ENCODE results near the gene MAML2.

Gene MAML2

DNA sequence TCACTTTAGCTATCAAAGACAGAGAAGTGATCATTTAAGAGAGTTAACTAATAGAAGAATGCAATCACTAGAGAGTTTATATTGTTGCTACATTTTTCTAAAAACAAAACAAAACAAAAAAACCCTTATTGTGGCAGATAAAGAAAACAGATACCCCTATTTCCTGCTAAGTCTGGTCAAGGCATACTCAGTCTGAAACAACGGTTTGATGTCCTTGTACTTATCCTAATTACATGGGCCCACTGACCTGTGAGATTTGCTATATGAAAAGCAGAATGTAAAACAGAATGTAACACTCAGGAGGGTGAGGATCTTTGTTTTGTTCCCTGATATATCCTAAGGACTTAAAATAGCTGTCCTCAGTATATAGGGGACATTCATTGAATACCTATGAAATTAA is 24.6 kb downstream of the MAML2 start:
- no peak for DNase-seq (ENCODE audit: low read depth, low spot score)

DNA sequence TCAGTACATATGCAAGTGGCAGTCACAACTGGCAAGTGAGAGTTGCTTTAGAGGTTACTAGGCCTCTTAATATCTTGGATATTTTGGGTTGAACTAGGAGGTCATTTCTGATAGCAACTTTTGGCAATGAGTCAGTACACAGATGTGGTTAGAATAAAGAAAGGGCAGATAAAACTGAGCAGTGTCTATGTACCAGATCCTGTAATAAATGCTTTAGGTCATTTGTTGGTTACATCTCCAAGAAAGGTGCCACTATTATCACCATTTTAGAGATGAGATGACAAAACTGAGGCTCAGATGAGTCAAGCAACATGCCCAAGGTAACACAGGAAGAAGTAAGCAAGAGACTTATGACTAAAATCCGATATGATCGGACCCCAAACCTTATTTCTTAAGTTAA is 25.0 kb downstream of the MAML2 start:
- no peak for DNase-seq (ENCODE audit: low read depth, low spot score)

- no peak for DNase-seq (ENCODE audit: low read depth, low spot score)
Measured at GRCh38 chr11:96317571-96317970, 25.4 kb downstream of the MAML2 start.

DNA sequence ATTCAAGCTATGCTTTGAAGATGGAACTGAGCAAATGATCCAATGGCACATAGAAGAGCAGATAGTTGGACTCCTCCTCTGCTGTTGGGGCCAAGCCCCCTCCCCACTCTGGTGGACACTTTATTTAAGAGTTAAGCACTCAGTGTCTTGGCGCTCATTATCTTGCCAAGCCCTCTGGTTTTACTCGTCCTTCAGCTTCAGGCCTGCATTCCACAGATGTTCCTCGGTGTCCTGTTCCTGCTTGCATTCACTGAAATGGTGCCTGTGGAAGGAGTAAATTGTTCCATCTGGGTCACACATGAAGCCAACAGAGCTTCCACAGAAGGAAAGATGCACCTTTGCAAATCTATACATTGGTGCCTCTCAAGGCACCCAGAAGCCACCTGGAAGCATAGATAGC is 26.1 kb downstream of the MAML2 start:
- no peak for DNase-seq (ENCODE audit: low read depth, low spot score)

DNA sequence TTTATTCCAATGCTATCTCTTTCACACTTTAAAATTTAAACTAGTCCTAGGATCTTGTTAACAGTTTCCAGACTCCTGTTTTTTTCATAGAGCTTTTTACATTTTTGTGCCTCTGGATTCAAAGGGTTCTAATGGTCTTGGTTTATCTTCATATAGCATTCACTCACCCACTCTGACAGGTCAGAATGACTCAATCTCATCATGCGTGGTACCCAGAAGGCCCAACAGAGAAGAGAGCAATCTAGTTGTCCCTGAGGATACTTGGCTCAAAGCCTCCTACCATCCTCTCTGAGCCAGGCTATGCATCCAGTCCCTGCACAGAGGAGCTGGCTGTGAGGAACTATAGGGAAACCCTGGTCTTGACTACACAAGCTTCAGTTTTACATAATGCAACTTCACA is 27.5 kb downstream of the MAML2 start:
- DNase-seq (ENCODE audit: low read depth, low spot score), result no peak

- no peak for DNase-seq (ENCODE audit: low read depth, low spot score)
Measured at GRCh38 chr11:96314326-96315020, 28.5 kb downstream of the MAML2 start.

DNA sequence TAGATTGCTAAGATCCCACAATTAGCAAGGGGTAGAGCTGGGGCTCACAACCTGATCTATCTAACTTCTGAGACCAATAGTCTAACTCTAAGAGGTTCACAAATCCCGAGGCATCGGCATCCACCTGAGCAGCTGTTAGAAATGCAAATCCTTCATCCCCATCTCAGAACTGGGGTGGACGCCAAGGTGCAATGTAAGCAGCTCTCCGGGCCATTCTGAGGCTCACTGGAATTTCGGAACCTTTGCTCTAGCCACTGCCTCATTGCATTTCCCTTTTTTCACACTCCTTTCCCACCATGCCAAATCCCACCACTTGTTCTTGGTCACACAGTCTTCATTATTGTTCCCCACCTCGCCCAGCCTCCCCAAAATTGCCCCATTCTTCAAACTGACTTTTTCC is 29.8 kb downstream of the MAML2 start:
- DNase-seq (ENCODE audit: low read depth, low spot score), result no peak

GRCh38 chr11:96311120-96311568 is 31.9 kb downstream of the MAML2 start:
- no peak for DNase-seq (ENCODE audit: low read depth, low spot score)

- DNase-seq (ENCODE audit: low read depth, low spot score), result no peak
Measured at GRCh38 chr11:96310236-96310635, 32.8 kb downstream of the MAML2 start.

DNA sequence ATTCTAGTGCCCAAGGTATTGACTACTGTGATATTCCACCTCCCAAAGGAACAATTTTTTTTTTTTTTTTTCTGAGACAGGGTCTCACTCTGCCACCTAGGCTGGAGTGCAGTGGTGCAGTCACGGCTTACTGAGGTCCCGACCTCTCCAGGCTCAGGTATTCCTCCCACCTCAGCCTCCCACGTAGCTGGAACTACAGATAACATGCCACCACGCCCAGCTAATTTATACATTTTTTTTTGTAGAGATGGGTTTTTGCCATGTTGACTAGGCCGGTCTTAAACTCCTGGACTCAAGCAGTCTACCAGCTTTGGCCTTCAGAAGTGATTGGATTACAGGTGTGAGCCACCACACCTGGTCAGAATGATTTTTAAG is 33.4 kb downstream of the MAML2 start:
- DNase-seq (ENCODE audit: low read depth, low spot score), result no peak

DNA sequence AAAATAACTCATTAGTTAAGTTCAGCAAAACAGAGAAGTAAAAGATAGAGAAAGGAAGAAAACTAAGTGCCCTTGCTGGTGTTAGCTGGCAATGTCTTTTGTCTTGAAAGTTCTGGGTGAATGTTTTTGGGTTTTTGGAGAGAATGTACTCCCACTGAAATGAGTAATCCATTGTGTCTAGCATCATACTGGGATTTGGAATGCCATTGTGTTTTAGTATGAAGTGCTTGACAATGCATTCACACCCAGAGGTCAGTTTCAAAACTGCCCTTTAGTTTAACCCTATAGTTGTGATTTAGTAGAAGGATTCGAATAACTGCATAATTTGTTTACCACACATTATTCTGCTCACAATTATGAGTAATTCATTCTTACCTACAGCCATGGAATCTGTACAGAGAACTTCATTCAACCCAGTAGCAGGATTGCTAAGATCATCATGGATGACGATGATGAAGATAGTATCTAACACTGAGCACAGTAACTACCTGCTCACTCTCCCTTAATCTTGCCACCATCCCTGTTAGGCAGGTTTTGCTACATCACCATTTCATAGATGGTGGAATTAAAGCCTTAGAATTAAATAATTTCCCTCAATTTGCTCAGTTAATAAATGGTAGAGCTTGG is 33.9 kb downstream of the MAML2 start:
- DNase-seq (ENCODE audit: low read depth, low spot score), result no peak

- DNase-seq (ENCODE audit: low read depth, low spot score), result no peak
Measured at GRCh38 chr11:96307776-96308140, 35.2 kb downstream of the MAML2 start.

GRCh38 chr11:96306933-96307775 is 35.8 kb downstream of the MAML2 start:
- peak; percentile 93 for DNase-seq (ENCODE audit: low read depth, low spot score)

DNA sequence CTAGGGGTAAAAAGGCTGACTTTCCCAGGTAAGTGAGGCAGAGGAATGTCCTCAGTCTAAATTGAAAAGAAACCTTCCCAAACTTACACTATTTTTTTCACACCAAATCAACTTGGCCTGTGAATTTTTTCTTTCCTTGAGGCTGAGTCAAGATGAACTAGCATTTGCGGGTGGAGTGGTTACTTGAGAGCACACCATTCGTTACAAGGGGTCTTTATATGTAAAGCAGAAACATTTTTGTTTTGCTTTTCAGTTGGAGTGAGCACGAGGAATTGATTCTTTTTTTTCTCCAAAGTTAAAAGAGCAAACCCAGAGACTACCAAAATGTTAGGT is 36.4 kb downstream of the MAML2 start:
- no peak for DNase-seq (ENCODE audit: low read depth, low spot score)

DNA sequence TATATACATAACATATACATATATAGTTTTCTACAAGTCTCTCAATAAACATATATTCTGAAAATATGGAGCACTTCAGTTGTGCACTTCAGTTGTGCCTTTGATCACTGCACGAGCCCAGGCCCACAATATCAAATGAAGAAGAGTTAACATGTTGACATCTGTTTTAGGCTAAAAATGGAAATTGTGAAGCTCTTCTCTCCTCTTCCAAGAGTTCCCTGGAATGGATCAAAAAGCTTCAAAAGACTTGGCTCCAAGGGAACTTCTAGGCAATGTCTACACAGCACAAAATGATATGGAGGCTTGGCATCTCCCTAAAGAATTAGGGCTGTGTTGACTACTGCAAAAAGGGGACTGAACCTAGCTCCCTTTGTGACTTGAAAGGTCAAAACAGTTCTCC is 36.9 kb downstream of the MAML2 start:
- no peak for DNase-seq (ENCODE audit: low read depth, low spot score)

GRCh38 chr11:96303980-96304379 is 39.0 kb downstream of the MAML2 start:
- DNase-seq (ENCODE audit: low read depth, low spot score), result no peak

- no peak for DNase-seq (ENCODE audit: low read depth, low spot score)
Measured at GRCh38 chr11:96303064-96303463, 39.9 kb downstream of the MAML2 start.

- DNase-seq (ENCODE audit: low read depth, low spot score), result no peak
Measured at GRCh38 chr11:96301818-96302217, 41.2 kb downstream of the MAML2 start.

DNA sequence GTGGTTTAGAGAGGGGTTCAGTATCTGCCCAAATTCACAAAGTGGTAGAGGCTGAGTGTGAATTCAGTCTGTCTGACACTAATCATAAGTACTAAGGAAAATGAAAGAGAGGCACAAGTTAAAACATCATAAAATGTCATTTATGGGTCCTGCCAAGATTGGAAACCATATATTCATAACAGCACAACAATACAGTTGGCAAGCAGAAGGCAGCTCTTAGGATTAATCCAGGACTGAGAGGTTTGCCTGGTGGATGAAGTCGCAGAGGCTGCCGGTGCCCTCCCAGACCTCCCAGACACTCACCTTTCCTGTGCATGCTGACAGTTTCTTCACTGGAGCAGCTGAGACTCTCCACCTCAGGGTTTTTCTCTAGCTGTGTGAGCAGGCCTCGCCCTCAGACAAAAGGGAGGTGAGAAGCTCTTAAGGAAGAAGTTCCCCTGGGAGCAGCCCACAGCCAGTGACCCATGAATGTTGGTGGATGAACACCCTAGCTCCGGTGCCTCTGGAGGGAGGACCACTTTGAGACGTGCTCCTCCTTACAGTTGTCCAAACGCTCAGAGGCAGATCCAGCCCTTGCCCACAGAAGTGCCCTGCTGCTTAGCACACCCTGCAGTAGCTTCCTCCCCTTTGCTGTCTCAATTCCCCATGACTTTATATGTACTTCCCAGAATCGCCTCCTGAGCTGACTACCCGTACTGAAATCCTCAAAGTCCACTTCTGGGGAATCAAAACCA is 43.7 kb downstream of the MAML2 start:
- DNase-seq (ENCODE audit: low read depth, low spot score), result no peak

DNA sequence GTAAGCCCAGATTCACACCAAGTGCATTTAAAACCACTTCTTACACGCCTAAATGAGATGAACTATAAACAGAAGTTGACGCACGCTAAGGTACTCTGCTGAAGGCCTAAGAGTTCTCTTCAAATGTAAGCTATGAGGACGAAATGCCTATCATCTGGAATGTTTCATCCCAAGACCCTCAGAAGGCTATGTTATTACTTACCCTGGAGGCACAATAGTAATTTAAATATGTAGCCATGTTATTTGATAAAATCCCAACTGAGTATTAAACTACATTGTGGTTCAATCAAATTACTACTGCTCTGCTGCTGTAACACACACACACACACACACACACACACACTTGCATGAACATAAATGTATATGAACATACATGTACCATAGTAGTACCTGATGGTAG is 47.6 kb downstream of the MAML2 start:
- no peak for DNase-seq (ENCODE audit: low read depth, low spot score)

DNA sequence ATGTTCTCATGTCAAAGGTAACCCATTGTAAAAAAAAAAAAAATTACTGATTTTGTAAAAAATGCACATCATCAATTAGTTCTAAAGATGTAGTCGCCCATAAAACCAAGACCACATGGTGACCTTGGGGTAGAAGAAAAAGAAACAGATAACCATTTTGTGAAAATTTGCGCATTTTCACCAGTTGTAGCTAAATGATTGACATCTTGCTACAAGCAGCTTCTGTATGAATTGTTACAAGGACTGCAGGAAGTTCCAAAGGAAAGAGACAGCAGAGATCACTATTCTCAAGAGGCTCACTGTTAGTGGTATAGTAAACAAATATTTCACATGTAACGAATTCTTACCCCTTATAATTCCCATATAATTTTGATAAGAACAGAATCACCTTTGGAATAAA is 48.7 kb downstream of the MAML2 start:
- DNase-seq (ENCODE audit: low read depth, low spot score), result no peak

DNA sequence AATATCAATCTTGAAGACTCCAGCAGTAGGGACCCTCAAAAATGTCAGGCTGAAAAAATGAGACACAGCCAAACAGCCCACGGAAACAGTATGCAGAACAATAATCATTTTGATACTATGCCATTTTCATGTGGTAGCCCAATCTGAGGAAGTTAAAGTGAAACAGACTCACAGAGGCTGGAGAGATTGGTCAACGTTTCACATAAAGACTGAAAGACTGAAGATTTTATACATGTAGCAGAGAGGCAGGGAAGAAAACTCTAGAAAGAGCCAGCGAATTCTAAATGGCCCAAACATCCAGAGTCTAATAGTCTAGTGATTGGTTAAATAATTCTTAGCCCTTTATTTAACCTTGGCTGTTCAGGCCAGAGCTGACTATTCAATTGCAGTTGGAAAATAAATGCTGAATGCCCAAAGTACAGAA is 49.4 kb downstream of the MAML2 start:
- no peak for DNase-seq (ENCODE audit: low read depth, low spot score)
